Measurements from ENCODE around the gene DICER1.

The DICER1 gene

GRCh38 chr14:95101736-95102679, 55.3 kb downstream of the DICER1 start:
- DNase-seq (ENCODE audit: low read depth, low spot score), result no peak
- no peak overlapping the region for H3K4me3 ChIP-seq (ENCODE audit: low read length)

GRCh38 chr14:95098984-95099599, 58.2 kb downstream of the DICER1 start:
- no peak overlapping the region for H3K4me3 ChIP-seq (ENCODE audit: low read length)
- peak; percentile 60 for DNase-seq (ENCODE audit: low read depth, low spot score)

DNA sequence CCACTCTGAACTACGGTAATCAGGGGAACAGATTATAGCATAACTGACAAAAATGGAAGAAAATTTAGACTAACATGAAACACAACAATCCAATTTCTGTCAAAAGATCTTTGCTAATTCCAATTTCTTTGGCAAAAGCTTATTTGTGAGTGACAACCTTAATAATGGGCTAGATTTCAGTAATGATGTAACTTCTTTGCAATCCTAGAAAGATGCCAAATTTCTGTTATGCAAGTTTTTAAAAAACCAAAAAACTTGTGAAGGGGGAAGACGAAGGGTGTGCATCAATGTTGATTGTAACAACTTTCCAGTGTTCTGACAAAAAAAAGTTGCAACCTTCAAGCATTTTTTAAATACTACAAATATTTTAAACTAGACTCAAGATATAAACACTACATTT, 59.9 kb downstream of the DICER1 start:
- H3K4me3 ChIP-seq (ENCODE audit: low read length), result no peak overlapping the region

DNA sequence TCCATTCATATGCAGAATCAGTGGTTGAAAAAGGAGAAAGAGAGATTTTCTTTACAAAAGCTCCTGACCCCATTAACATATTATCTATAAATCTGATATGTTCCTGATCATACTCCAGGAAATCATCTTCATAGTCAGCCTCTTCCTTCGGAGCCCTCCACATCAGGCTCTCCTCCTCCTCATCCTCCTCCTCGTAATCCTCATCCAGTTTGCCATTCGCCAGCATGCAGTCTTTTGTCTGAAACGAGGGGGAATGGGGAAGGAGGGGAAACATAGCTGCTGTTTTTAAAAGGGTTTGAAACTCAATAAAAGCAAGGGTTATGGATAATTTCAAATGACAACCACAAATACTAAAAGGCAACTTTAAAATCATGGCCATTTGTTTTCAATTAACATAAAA, 60.9 kb downstream of the DICER1 start:
- no peak overlapping the region for H3K4me3 ChIP-seq (ENCODE audit: low read length)
- no peak for DNase-seq (ENCODE audit: low read depth, low spot score)

More for the DNA sequence above, 59.9 kb downstream of the DICER1 start:
- no peak for DNase-seq (ENCODE audit: low read depth, low spot score)

DNA sequence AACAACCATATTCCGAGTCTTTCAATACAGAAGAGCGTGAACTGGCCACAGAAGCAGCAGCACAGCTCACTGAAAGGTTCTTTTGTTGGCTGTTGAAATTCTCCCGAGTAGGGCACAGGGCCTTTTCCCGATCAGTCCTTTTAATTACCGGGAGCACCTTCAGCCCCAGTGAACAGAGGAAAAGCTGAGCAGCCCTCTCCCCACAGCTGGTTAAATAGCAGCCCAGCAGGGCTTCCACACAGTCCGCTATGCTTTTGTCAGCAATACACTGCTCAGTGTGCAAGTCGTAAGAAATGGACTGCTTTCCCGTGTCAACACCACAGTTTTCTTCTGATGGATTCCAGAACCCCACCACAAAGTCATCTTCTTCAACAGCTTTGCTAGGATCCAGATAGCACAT, 61.3 kb downstream of the DICER1 start:
- no peak overlapping the region for H3K4me3 ChIP-seq (ENCODE audit: low read length)
- DNase-seq (ENCODE audit: low read depth, low spot score), result no peak

- H3K4me3 ChIP-seq (ENCODE audit: low read length), result no peak overlapping the region
- no peak for DNase-seq (ENCODE audit: low read depth, low spot score)
Observed at GRCh38 chr14:95092723-95093122, 64.6 kb downstream of the DICER1 start.

GRCh38 chr14:95091581-95091980, 65.7 kb downstream of the DICER1 start:
- no peak for DNase-seq (ENCODE audit: low read depth, low spot score)
- H3K4me3 ChIP-seq (ENCODE audit: low read length), result no peak overlapping the region

DNA sequence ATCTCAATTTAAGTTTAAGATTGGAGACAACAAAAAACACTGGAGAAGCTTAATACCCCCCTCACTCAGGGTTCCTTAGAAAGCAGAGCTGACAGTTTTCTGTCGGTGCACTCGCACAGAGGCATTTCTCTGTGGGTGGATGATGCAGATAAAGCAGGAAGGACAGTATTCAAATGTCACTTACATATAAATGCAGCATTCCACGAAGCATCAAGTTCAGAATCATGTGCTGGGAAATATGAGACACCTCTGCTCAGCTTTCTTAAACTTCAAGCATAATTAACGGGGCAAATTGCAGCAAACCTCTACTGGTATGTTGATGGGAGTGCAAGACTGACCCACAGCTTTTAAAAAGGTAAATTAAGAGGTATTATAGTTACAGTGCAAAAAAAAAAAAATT, 68.7 kb downstream of the DICER1 start:
- no peak for DNase-seq (ENCODE audit: low read depth, low spot score)
- no peak overlapping the region for H3K4me3 ChIP-seq (ENCODE audit: low read length)

DNA sequence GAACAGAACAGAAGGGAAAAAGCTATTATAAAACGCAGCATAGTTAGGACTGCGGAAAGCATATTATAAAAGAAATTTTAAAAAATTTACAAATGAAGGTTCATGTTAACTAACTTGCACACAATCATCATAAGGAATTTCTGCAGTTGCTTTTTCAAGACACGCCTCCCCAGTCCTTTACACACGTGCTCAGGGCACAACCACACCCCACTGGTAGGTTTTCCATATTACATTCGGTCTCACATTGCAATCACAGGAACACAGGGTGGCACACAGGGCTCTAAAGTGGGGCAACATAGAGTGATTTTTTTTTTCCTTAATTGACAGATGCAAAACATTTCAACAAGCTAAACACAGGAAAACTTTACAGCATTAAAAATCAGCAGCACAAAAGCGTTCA, 69.7 kb downstream of the DICER1 start:
- H3K4me3 ChIP-seq (ENCODE audit: low read length), result no peak overlapping the region
- no peak for DNase-seq (ENCODE audit: low read depth, low spot score)

- H3K4me3 ChIP-seq (ENCODE audit: low read length), result no peak overlapping the region
- DNase-seq (ENCODE audit: low read depth, low spot score), result no peak
Observed at GRCh38 chr14:95085321-95085720, 72.0 kb downstream of the DICER1 start.

- no peak overlapping the region for H3K4me3 ChIP-seq (ENCODE audit: low read length)
- DNase-seq (ENCODE audit: low read depth, low spot score), result no peak
Observed at GRCh38 chr14:95078867-95079266, 78.5 kb downstream of the DICER1 start.

GRCh38 chr14:95077345-95077744, 80.0 kb downstream of the DICER1 start:
- no peak for DNase-seq (ENCODE audit: low read depth, low spot score)
- H3K4me3 ChIP-seq (ENCODE audit: low read length), result no peak overlapping the region

DNA sequence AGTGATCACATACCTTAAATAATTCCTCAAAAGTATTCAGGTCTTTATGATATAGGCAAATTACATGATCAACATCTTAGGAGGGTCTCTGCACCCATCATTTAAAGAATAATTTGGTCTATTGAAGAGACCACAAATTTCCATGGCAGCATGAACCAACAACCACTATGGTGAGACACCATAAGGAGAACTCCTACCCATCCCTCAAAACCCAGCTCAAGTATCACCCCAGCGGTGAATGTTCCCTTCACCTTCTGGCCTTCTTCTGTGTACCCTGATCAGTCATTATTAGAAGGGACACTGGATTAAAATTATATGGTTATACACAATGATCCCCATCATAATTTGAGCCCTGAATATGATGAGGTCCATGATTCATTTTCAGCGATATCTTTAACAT, 81.5 kb downstream of the DICER1 start:
- DNase-seq (ENCODE audit: low read depth, low spot score), result no peak

GRCh38 chr14:95073947-95074346, 83.4 kb downstream of the DICER1 start:
- no peak overlapping the region for H3K4me3 ChIP-seq (ENCODE audit: low read length)
- DNase-seq (ENCODE audit: low read depth, low spot score), result no peak

More for the DNA sequence above, 81.5 kb downstream of the DICER1 start:
- H3K4me3 ChIP-seq (ENCODE audit: low read length), result no peak overlapping the region

DNA sequence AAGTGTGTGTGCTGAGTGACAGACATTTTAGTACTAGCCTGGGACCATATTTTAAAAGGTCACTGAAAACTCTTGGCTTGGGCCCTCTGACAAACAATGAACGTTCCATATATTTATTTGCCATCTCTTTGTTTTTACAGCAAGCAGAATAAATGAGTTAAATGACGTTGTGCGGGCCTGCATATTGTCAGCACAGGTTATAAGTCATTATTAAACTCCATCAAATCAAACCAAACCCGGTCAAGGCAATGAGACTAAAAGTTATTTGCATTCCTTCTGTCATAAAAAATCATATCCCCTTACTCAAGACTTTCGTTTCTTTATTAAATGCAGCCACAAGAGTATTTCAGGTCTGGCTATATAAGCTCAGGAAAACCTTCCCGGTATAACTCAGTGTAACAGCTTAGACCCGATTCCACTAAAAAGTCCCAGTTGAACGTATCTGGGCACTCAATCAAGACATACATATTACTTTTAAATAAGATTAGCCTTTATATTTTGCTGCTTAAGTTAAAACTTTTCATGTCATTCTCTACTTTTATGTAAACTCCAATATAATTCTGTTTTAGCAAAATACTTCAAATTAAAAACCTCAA, 84.9 kb downstream of the DICER1 start:
- H3K4me3 ChIP-seq (ENCODE audit: low read length), result no peak overlapping the region
- no peak for DNase-seq (ENCODE audit: low read depth, low spot score)

DNA sequence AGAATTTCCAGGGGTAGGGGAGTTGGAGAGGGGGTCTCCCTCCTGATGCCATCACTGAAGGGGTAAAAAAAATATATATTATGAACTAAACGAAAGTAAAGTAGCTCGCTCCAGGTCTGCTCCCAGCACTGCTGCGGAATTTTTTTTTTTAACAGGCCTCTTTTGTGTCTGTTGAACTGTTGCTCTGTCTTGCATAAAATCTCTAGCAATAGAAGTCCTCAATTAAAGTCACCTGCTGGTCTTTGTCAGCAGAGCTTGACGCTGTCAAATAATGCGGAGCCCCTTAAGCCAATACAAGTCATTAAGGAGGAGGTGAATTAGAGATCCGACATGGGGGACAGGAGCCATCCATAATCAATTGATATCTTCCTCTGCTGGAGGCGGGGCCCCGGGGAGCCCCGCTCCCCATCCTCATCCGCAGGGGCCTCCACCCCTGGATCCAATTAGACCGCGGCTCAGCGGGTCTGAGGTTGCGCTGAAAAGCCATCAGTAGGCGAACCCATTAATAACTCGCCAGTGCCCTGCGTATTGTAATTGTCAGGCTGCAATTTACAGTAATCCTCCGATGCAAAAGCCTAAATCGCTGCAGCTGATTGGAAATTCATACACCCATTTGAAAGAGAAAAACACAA, 85.6 kb downstream of the DICER1 start:
- no peak for DNase-seq (ENCODE audit: low read depth, low spot score)

GRCh38 chr14:95070748-95071435, 86.4 kb downstream of the DICER1 start:
- no peak for DNase-seq (ENCODE audit: low read depth, low spot score)
- H3K4me3 ChIP-seq (ENCODE audit: low read length), result no peak overlapping the region

More for the DNA sequence above, 85.6 kb downstream of the DICER1 start:
- H3K4me3 ChIP-seq (ENCODE audit: low read length), result no peak overlapping the region

GRCh38 chr14:95069547-95069946, 87.8 kb downstream of the DICER1 start:
- no peak for DNase-seq (ENCODE audit: low read depth, low spot score)
- H3K4me3 ChIP-seq (ENCODE audit: low read length), result no peak overlapping the region

- H3K4me3 ChIP-seq (ENCODE audit: low read length), result no peak overlapping the region
- DNase-seq (ENCODE audit: low read depth, low spot score), result no peak
Observed at GRCh38 chr14:95069018-95069417, 88.3 kb downstream of the DICER1 start.

All from Jurkat, Clone E6-1 (cell line).